Measurements from ENCODE around the gene AACS. TPM values are rescaled to one million over a fixed set of nuclear protein-coding genes. Genes with fewer than 3 reads are reported as not detected.

AACS gene
- polyA plus RNA-seq, 3 donors: 4.7 to 7.9 (median 5.1) TPM

DNA sequence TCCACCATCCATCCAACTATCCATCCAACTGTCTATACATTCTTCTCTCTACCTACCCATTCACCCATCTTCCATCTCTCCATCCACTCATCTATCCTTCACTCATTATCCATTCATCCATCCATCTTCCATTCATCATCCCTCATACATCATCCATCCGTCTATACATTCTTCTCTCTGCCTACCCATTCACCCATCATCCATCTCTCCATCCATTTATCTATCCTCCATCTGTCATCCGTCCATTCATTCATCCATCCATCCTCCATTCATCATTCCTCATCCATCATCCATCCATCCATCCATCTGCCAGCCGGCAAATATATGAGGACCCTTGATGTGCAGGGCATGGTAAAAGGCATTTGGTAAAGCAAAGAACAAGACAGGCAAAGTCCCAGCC, 25.2 kb downstream of the AACS start:
- Histone ChIP-seq H2AFZ (ENCODE audit: insufficient read depth, low read depth, low read length, poor library complexity, severe bottlenecking) (no peak overlapping the region), H3K9ac (ENCODE audit: insufficient read depth, low read length, poor library complexity, severe bottlenecking) (no peak overlapping the region), H3K27ac (ENCODE audit: low read depth in 1 of 2, low read length in 2 of 2) (no peak overlapping the region), H3K4me1 (ENCODE audit: control insufficient read depth in 1 of 2, insufficient read depth in 2 of 2, low read length in 2 of 2) (no peaks in the 10 kb centered on the region), H3K36me3 (replicated peaks in 1 of 2; ENCODE audit: control insufficient read depth in 1 of 2, insufficient read depth in 2 of 2, low read length in 2 of 2) (peaks cover 18 to 45% of the 10 kb centered on the region in 2 donors), H3K4me2 (replicated peaks; ENCODE audit: extremely low read depth, low read length, poor library complexity, severe bottlenecking) (no peak overlapping the region), H3K27me3 (ENCODE audit: control insufficient read depth in 2 of 2, insufficient read depth in 2 of 2, low read length in 2 of 2) (no peaks in the 10 kb centered on the region), H3K79me2 (ENCODE audit: insufficient read depth, low read length) (no peaks in the 10 kb centered on the region), H4K20me1 (ENCODE audit: insufficient read depth, low read length) (no peaks in the 10 kb centered on the region), H3K4me3 (replicated peaks in 1 of 3; ENCODE audit: low read depth in 2 of 3, low read length in 3 of 3) (no peak overlapping the region), H3K9me3 (replicated peaks in 1 of 2; ENCODE audit: control insufficient read depth in 1 of 2, insufficient read depth in 1 of 2, low read length in 2 of 2) (no peaks in the 10 kb centered on the region)
- H3K36me3 Mint-ChIP-seq: peaks cover 28 to 32% of the 10 kb centered on the region in 2 donors
- intact Hi-C loops (cut with micrococcal nuclease): no loop called here
- WGBS (ENCODE audit: insufficient coverage): 100% methylated on average over 1 of the region's 3 CpGs
- H3K4me3 Mint-ChIP-seq: no peak overlapping the region
- no peak overlapping the region for H3K27ac Mint-ChIP-seq
- H3K9me3 Mint-ChIP-seq: no peaks in the 10 kb centered on the region
- TF ChIP-seq, protein P1, sequence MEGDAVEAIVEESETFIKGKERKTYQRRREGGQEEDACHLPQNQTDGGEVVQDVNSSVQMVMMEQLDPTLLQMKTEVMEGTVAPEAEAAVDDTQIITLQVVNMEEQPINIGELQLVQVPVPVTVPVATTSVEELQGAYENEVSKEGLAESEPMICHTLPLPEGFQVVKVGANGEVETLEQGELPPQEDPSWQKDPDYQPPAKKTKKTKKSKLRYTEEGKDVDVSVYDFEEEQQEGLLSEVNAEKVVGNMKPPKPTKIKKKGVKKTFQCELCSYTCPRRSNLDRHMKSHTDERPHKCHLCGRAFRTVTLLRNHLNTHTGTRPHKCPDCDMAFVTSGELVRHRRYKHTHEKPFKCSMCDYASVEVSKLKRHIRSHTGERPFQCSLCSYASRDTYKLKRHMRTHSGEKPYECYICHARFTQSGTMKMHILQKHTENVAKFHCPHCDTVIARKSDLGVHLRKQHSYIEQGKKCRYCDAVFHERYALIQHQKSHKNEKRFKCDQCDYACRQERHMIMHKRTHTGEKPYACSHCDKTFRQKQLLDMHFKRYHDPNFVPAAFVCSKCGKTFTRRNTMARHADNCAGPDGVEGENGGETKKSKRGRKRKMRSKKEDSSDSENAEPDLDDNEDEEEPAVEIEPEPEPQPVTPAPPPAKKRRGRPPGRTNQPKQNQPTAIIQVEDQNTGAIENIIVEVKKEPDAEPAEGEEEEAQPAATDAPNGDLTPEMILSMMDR (IDR thresholded peaks at IDR 0.05): no peak
- H3K27me3 Mint-ChIP-seq (ENCODE audit: low read depth in 3 of 3): peaks cover 0 to 2% (median 0%) of the 10 kb centered on the region in 3 donors
- H3K4me1 Mint-ChIP-seq: no peaks in the 10 kb centered on the region
- DNase-seq: no peak

- 97% methylated on average over 17 of the region's 18 CpGs for WGBS (ENCODE audit: insufficient coverage)
- no peaks in the 10 kb centered on the region for H3K4me1 Mint-ChIP-seq
- no peaks in the 10 kb centered on the region for H4K20me1 ChIP-seq (ENCODE audit: insufficient read depth, low read length)
- H2AFZ ChIP-seq (ENCODE audit: insufficient read depth, low read depth, low read length, poor library complexity, severe bottlenecking): no peak overlapping the region
- H3K79me2 ChIP-seq (ENCODE audit: insufficient read depth, low read length): no peaks in the 10 kb centered on the region
- H3K4me1 ChIP-seq (ENCODE audit: control insufficient read depth in 1 of 2, insufficient read depth in 2 of 2, low read length in 2 of 2): no peaks in the 10 kb centered on the region
- H3K4me3 ChIP-seq (replicated peaks in 1 of 3; ENCODE audit: low read depth in 2 of 3, low read length in 3 of 3): no peak overlapping the region
- no peak overlapping the region for H3K9ac ChIP-seq (ENCODE audit: insufficient read depth, low read length, poor library complexity, severe bottlenecking)
- no peak overlapping the region for H3K4me2 ChIP-seq (replicated peaks; ENCODE audit: extremely low read depth, low read length, poor library complexity, severe bottlenecking)
- DNase-seq: no peak
- intact Hi-C loops (cut with micrococcal nuclease): no loop called here
- no peaks in the 10 kb centered on the region for H3K9me3 ChIP-seq (replicated peaks in 1 of 2; ENCODE audit: control insufficient read depth in 1 of 2, insufficient read depth in 1 of 2, low read length in 2 of 2)
- H3K27ac Mint-ChIP-seq: no peak overlapping the region
- TF ChIP-seq, protein P1 (IDR thresholded peaks at IDR 0.05): no peak
- H3K4me3 Mint-ChIP-seq: no peak overlapping the region
- H3K27ac ChIP-seq (ENCODE audit: low read depth in 1 of 2, low read length in 2 of 2): no peak overlapping the region
- H3K9me3 Mint-ChIP-seq: no peaks in the 10 kb centered on the region
- H3K36me3 ChIP-seq (replicated peaks in 1 of 2; ENCODE audit: control insufficient read depth in 1 of 2, insufficient read depth in 2 of 2, low read length in 2 of 2): peaks cover 18 to 38% of the 10 kb centered on the region in 2 donors
- no peaks in the 10 kb centered on the region for H3K27me3 ChIP-seq (ENCODE audit: control insufficient read depth in 2 of 2, insufficient read depth in 2 of 2, low read length in 2 of 2)
- H3K27me3 Mint-ChIP-seq (ENCODE audit: low read depth in 3 of 3): peaks cover 0 to 2% (median 2%) of the 10 kb centered on the region in 3 donors
- peaks cover 22 to 26% of the 10 kb centered on the region in 2 donors for H3K36me3 Mint-ChIP-seq
Measured at GRCh38 chr12:125091401-125091800, 26.2 kb downstream of the AACS start.
